Gastrocnemius medialis (tissue), 4 donors: ENCODE measurements around the gene LAMB1. TPM values are rescaled to one million over a fixed set of nuclear protein-coding genes. Genes with fewer than 3 reads are reported as not detected.
A peak's percentile ranks its signal among the peaks of the same experiment; 100 is the strongest.

Experiments used
- ATAC-seq, 2 donors: fragments of 150-250 bp; one replicate each; pipeline ENCODE4 v1.9.1; 2016
- DNase-seq, 2 donors: peaks; one replicate each; pipeline ENCODE4 v3.0.0-alpha.2; 2019
- H3K27ac ChIP-seq, 4 donors: fragments of 200-600 bp; sonication (generic); 1 replicate in 1 of 4; 2 replicates in 3 of 4; pipeline ENCODE4 v1.5.1; 2016 to 2018; ENCODE audit warnings: mild to moderate bottlenecking in 2 of 4, moderate library complexity in 1 of 4
- H3K27me3 ChIP-seq, 3 donors: fragments of 200-600 bp; sonication (generic) in 2 of 3; 1 replicate in 1 of 3; 2 replicates in 2 of 3; pipeline versions ENCODE4 v1.5.1 to v1.6.0; 2016 to 2019; ENCODE audit warnings: mild to moderate bottlenecking in 1 of 3, moderate library complexity in 1 of 3
- H3K36me3 ChIP-seq, 2 donors: fragments of 200-600 bp; sonication (generic) in 1 of 2; one replicate each; pipeline ENCODE4 v1.5.1; 2017 to 2018
- H3K4me1 ChIP-seq, 2 donors: fragments of 200-600 bp; sonication (generic) in 1 of 2; one replicate each; pipeline ENCODE4 v1.5.1; 2016 to 2017; ENCODE audit warnings: mild to moderate bottlenecking in 2 of 2
- H3K4me3 ChIP-seq, 4 donors: fragments of 200-600 bp; sonication (generic) in 3 of 4; 1 replicate in 1 of 4; 2 replicates in 3 of 4; pipeline ENCODE4 v1.5.1; 2016 to 2019; ENCODE audit warnings: mild to moderate bottlenecking in 2 of 4
- H3K9me3 ChIP-seq, 3 donors: fragments of 200-600 bp; sonication (generic) in 2 of 3; 1 replicate in 1 of 3; 2 replicates in 2 of 3; pipeline ENCODE4 v1.5.1; 2016 to 2019
- CTCF ChIP-seq, 5 experiments: fragments of 450-650 bp in 3 of 5; fragments of 200-600 bp in 2 of 5; sonication (generic) in 2 of 5; IDR thresholded peaks in 4 of 5; conservative IDR thresholded peaks in 1 of 5; 1 replicate in 4 of 5; 2 replicates in 1 of 5; pipeline ENCODE4 v1.5.1; 2016 to 2019; ENCODE audit warnings: antibody characterized with exemption in 5 of 5, mild to moderate bottlenecking in 3 of 5, moderate library complexity in 3 of 5
- POLR2A ChIP-seq, 2 donors: fragments of 450-650 bp; IDR thresholded peaks; one replicate each; pipeline ENCODE4 v1.6.1; 2017; ENCODE audit warnings: antibody characterized with exemption in 2 of 2, mild to moderate bottlenecking in 2 of 2, moderate library complexity in 2 of 2
- in situ Hi-C, 4 donors: fragments of 200-750 bp; cut with MboI; loops; one replicate each; pipeline versions ENCODE4 v1.15.0 to v1.8.0; 2017; ENCODE audit warnings: low sequenced_read_pairs in 4 of 4
- intact Hi-C: fragments of 100-400 bp; cut with DNase I; formaldehyde crosslinking; loops from one replicate; pipeline ENCODE4 v1.15.1; 2023; ENCODE audit warnings: low total_unique reads
- total RNA-seq, 4 donors: library from RNA; depleted of rRNA; stranded (reverse); fragments of >200 nt; gene quantifications; one replicate each; pipeline versions ENCODE4 v1.1.0 to v1.2.3, GENCODE V29; 2016

The LAMB1 gene
- total RNA-seq, 4 donors from 2014 or later: 14.5 to 56.6 (median 29.8) TPM

GRCh38 chr7:107944411-107945169, 58.4 kb downstream of the LAMB1 start:
- Histone ChIP-seq H3K27me3 (no peaks in the 10 kb centered on the region), H3K9me3 (no peaks in the 10 kb centered on the region), H3K4me3 (no peak overlapping the region), H3K4me1 (peaks cover 4 to 15% of the 10 kb centered on the region in 2 donors), H3K36me3 (peaks cover 0 to 15% of the 10 kb centered on the region in 2 donors), H3K27ac (no peak overlapping the region)
- intact Hi-C loops: no loop called here
- DNase-seq (no peak), ATAC-seq (no peak)
- TF ChIP-seq CTCF (IDR thresholded peaks at IDR 0.05 in 4 of 5, conservative IDR thresholded peaks at IDR 0.05 in 1 of 5): no peak
- no peak for TF ChIP-seq POLR2A (IDR thresholded peaks at IDR 0.05)
- in situ Hi-C loops: no loop called here

DNA sequence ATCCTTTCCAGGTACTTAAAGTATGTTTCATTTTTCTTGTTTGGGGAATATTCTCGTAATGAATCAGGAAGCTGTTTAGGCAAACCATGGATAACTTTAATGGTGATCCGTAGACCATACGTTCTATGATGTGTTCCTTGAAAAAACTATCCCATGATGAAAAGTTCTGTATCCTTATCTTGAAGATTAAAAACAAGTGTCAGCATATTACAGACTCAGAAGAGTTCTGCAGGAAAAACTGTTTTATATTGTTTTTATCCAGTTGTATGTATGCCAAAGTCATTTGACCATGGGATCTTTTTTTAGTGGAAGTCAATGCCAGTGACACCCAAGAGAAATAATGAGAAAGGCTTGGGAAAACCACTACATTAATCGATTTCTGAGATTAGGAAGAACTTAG, 59.9 kb downstream of the LAMB1 start:
- H3K36me3 ChIP-seq: peaks cover 0 to 19% of the 10 kb centered on the region in 2 donors
- TF ChIP-seq CTCF (IDR thresholded peaks at IDR 0.05 in 4 of 5, conservative IDR thresholded peaks at IDR 0.05 in 1 of 5) (no peak), POLR2A (IDR thresholded peaks at IDR 0.05) (no peak)
- in situ Hi-C loops (no loop called here), intact Hi-C loops (no loop called here)
- H3K4me3 ChIP-seq: no peak overlapping the region
- no peak overlapping the region for H3K27ac ChIP-seq
- DNase-seq: no peak
- H3K27me3 ChIP-seq: no peaks in the 10 kb centered on the region
- no peak for ATAC-seq
- H3K9me3 ChIP-seq: no peaks in the 10 kb centered on the region
- H3K4me1 ChIP-seq: peaks cover 16 to 31% of the 10 kb centered on the region in 2 donors

DNA sequence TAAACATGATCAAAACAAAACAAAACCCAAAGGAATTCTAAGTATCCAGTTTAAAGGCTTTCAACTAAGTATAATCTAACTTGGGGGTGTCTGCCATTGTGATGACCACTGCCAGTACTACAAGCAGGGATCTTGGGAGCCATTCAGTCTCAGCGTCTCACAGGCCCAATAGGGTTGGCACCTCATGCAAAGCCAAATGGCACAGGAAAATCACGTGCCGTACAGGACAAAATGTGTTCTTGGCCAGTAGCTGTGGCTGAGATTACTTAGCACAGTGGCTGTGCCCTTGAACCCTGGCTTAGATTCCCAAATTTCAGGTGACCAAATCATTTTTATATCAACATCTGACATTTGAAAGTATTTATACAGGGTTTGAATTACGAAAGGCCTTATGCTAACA, 62.0 kb downstream of the LAMB1 start:
- intact Hi-C loops (no loop called here), in situ Hi-C loops (no loop called here)
- DNase-seq (no peak), ATAC-seq (no peak)
- H3K4me1 ChIP-seq: peaks cover 26 to 49% of the 10 kb centered on the region in 2 donors
- no peaks in the 10 kb centered on the region for H3K9me3 ChIP-seq
- H3K27me3 ChIP-seq: no peaks in the 10 kb centered on the region
- H3K4me3 ChIP-seq: no peak overlapping the region
- H3K36me3 ChIP-seq: peaks cover 0 to 23% of the 10 kb centered on the region in 2 donors
- TF ChIP-seq POLR2A (IDR thresholded peaks at IDR 0.05) (no peak), CTCF (IDR thresholded peaks at IDR 0.05 in 4 of 5, conservative IDR thresholded peaks at IDR 0.05 in 1 of 5) (no peak)
- H3K27ac ChIP-seq: peak overlapping the region; percentile 47 to 65 (median 59)

- peak in 1 of 2 donors; percentile 57 for ATAC-seq
- H3K4me1 ChIP-seq: peaks cover 26 to 47% of the 10 kb centered on the region in 2 donors
- peaks cover 0 to 23% of the 10 kb centered on the region in 2 donors for H3K36me3 ChIP-seq
- in situ Hi-C loops (no loop called here), intact Hi-C loops (no loop called here)
- no peak overlapping the region for H3K4me3 ChIP-seq
- H3K9me3 ChIP-seq: no peaks in the 10 kb centered on the region
- no peak for TF ChIP-seq POLR2A (IDR thresholded peaks at IDR 0.05)
- no peaks in the 10 kb centered on the region for H3K27me3 ChIP-seq
- DNase-seq: no peak
- H3K27ac ChIP-seq: peak overlapping the region; percentile 47 to 65 (median 59)
These were observed 63.1 kb downstream of the LAMB1 start for GRCh38 chr7:107939573-107940489.
